HepG2 (cell line): ENCODE data around the gene FBXO10.

ENCODE experiments used
- CTCF ChIP-seq: sonication (generic); formaldehyde crosslinking; IDR thresholded peaks from 2 replicates; pipeline ENCODE4 v1.5.0; 2020; ENCODE audit warnings: mild to moderate bottlenecking, missing genetic modification reagents, moderate library complexity
- E2F1 ChIP-seq: sonication (generic); formaldehyde crosslinking; IDR thresholded peaks from 2 replicates; pipeline ENCODE4 v1.5.0; 2020; ENCODE audit warnings: missing genetic modification reagents
- ETS1 ChIP-seq: sonication (generic); formaldehyde crosslinking; IDR thresholded peaks from 2 replicates; pipeline ENCODE4 v1.4.0; 2020; ENCODE audit warnings: missing genetic modification reagents
- GZF1 ChIP-seq: sonication (generic); formaldehyde crosslinking; IDR thresholded peaks from 2 replicates; pipeline ENCODE4 v1.5.1; 2020; ENCODE audit warnings: mild to moderate bottlenecking, missing genetic modification reagents
- JUN ChIP-seq: sonication (generic); formaldehyde crosslinking; IDR thresholded peaks from 2 replicates; pipeline ENCODE4 v1.4.0; 2020; ENCODE audit warnings: mild to moderate bottlenecking, missing genetic modification reagents
- KDM5A ChIP-seq: fragments of 200-600 bp; sonication (generic); IDR thresholded peaks from 2 replicates; pipeline ENCODE4 v1.7.0; 2018; ENCODE audit warnings: antibody characterized with exemption, mild to moderate bottlenecking, low read length, borderline replicate concordance
- REST ChIP-seq, 2 experiments: IDR thresholded peaks; 2 replicates each; pipeline ENCODE4 v1.6.1; 2011 to 2012; ENCODE audit warnings: low read length in 2 of 2, borderline replicate concordance in 1 of 2, low read depth in 1 of 2, mild to moderate bottlenecking in 1 of 2, moderate library complexity in 1 of 2
- ZZZ3 ChIP-seq: sonication (generic); formaldehyde crosslinking; IDR thresholded peaks from 2 replicates; pipeline ENCODE4 v1.4.0; 2020; ENCODE audit warnings: missing genetic modification reagents, mild to moderate bottlenecking, borderline replicate concordance

GRCh38 chr9:37554318-37554717, 21.9 kb downstream of the FBXO10 start:
- no peak for TF ChIP-seq REST (IDR thresholded peaks at IDR 0.05; ENCODE audit: borderline replicate concordance in 1 of 2, low read depth in 1 of 2, low read length in 2 of 2)
- TF ChIP-seq KDM5A, result no peak
- no peak for TF ChIP-seq CTCF
- no peak for TF ChIP-seq JUN
- TF ChIP-seq ETS1 (CRISPR knock-in tag), result no peak
- TF ChIP-seq GZF1 (CRISPR knock-in tag), result no peak
- TF ChIP-seq ZZZ3 (CRISPR knock-in tag), result no peak
- TF ChIP-seq E2F1 (CRISPR knock-in tag), result no peak
